IMR-90 (cell line): ENCODE measurements around the gene RPL21. TPM values are rescaled to one million over a fixed set of nuclear protein-coding genes. Genes with fewer than 3 reads are reported as not detected.

Source experiments
- ATAC-seq: fragments of 200-7000 bp; cut with Tn5 transposase; 2 replicates; pipeline ENCODE4 v1.9.1; 2020; ENCODE audit warnings: low read depth, mild to moderate bottlenecking, moderate library complexity
- BruUV-seq: library from RNA; stranded (reverse); fragments of 400-500 nt; replicated peaks from 2 replicates; lab custom pipeline; 2021; lab: Mats Ljungman, UMichigan
- CTCF ChIA-PET: fragments of 300-600 bp; formaldehyde crosslinking; extraction: SDS; loops from one replicate; lab custom pipeline; 2021; ENCODE audit warnings: antibody characterized with exemption; lab: Yijun Ruan, JAX
- POLR2A ChIA-PET: fragments of 300-600 bp; sonication (Branson Sonifier 250); formaldehyde crosslinking; loops from one replicate; lab custom pipeline; 2022; ENCODE audit warnings: antibody characterized with exemption; ENCODE audit not compliant: unreplicated experiment; lab: Charles Lee
- DNase-seq: peaks from one replicate; pipeline ENCODE4 v3.0.0; 2013
- H2AFZ ChIP-seq: replicated peaks from 2 replicates; pipeline ENCODE3; 2013; ENCODE audit warnings: low read length, mild to moderate bottlenecking; ENCODE audit not compliant: poor library complexity
- H2AK5ac ChIP-seq: 2 replicates; pipeline ENCODE4 v1.6.1; 2013; ENCODE audit warnings: low read depth, low read length, inconsistent platforms
- H2AK9ac ChIP-seq: replicated peaks from 2 replicates; pipeline ENCODE3; 2013; ENCODE audit warnings: mild to moderate bottlenecking, low read depth, low read length, moderate library complexity; ENCODE audit not compliant: poor library complexity
- H2BK120ac ChIP-seq: 2 replicates; pipeline ENCODE4 v1.6.1; 2013; ENCODE audit warnings: low read depth, low read length, inconsistent platforms
- H2BK15ac ChIP-seq: 3 replicates; pipeline ENCODE4 v1.6.1; 2013; ENCODE audit warnings: low read depth, low read length, inconsistent platforms
- H2BK20ac ChIP-seq: 2 replicates; pipeline ENCODE4 v1.6.1; 2013; ENCODE audit warnings: low read depth, mild to moderate bottlenecking, inconsistent platforms, low read length, moderate library complexity
- H2BK5ac ChIP-seq: 2 replicates; pipeline ENCODE4 v1.6.1; 2013; ENCODE audit warnings: mild to moderate bottlenecking, low read depth, low read length, inconsistent platforms; ENCODE audit not compliant: poor library complexity, severe bottlenecking
- H3K14ac ChIP-seq: replicated peaks from 2 replicates; pipeline ENCODE4 v1.6.1; 2013; ENCODE audit warnings: low read depth, low read length, inconsistent platforms
- H3K18ac ChIP-seq: 2 replicates; pipeline ENCODE4 v1.6.1; 2013; ENCODE audit warnings: low read depth, low read length, control low read depth
- H3K23ac ChIP-seq: 2 replicates; pipeline ENCODE4 v1.6.1; 2013; ENCODE audit warnings: low read depth, low read length, inconsistent platforms
- H3K27ac ChIP-seq: 2 replicates; pipeline ENCODE4 v1.5.1; 2013; ENCODE audit warnings: mild to moderate bottlenecking, control low read depth, low read length; ENCODE audit not compliant: insufficient read depth
- H3K27me3 ChIP-seq: 2 replicates; pipeline ENCODE4 v1.6.1; 2013; ENCODE audit warnings: low read length; ENCODE audit not compliant: control insufficient read depth, insufficient read depth
- H3K36me3 ChIP-seq: 2 replicates; pipeline ENCODE4 v1.6.1; 2013; ENCODE audit warnings: low read length, mixed read lengths; ENCODE audit not compliant: control insufficient read depth, insufficient read depth
- H3K4ac ChIP-seq: 2 replicates; pipeline ENCODE4 v1.6.1; 2013; ENCODE audit warnings: low read depth, low read length, inconsistent platforms
- H3K4me1 ChIP-seq: 2 replicates; pipeline ENCODE4 v1.6.1; 2013; ENCODE audit warnings: low read length, mixed read lengths; ENCODE audit not compliant: control insufficient read depth, insufficient read depth
- H3K4me2 ChIP-seq: 2 replicates; pipeline ENCODE4 v1.6.1; 2013; ENCODE audit warnings: low read depth, mild to moderate bottlenecking, control low read depth, low read length, moderate library complexity
- H3K4me3 ChIP-seq: 2 replicates; pipeline ENCODE4 v1.5.1; 2013; ENCODE audit warnings: low read depth, mild to moderate bottlenecking, control low read depth, low read length, moderate library complexity; ENCODE audit not compliant: insufficient read depth
- H3K56ac ChIP-seq: 2 replicates; pipeline ENCODE4 v1.6.1; 2013; ENCODE audit warnings: low read length, inconsistent platforms; ENCODE audit not compliant: insufficient read depth; ENCODE audit errors: extremely low read depth
- H3K79me1 ChIP-seq, 2 experiments: 2 replicates each; pipeline ENCODE4 v1.6.1; 2013; ENCODE audit warnings: low read length in 2 of 2, inconsistent platforms in 1 of 2, low read depth in 1 of 2
- H3K9ac ChIP-seq: 2 replicates; pipeline ENCODE4 v1.6.1; 2013; ENCODE audit warnings: low read depth, low read length, control low read depth
- H3K9me1 ChIP-seq: 2 replicates; pipeline ENCODE4 v1.6.1; 2013; ENCODE audit warnings: low read length, inconsistent platforms; ENCODE audit not compliant: insufficient read depth
- H3K9me3 ChIP-seq: 2 replicates; pipeline ENCODE4 v1.6.1; 2013; ENCODE audit warnings: low read length; ENCODE audit not compliant: control insufficient read depth, insufficient read depth
- H4K20me1 ChIP-seq: 2 replicates; pipeline ENCODE4 v1.6.1; 2013; ENCODE audit warnings: low read length, inconsistent platforms; ENCODE audit not compliant: insufficient read depth
- H4K5ac ChIP-seq: 2 replicates; pipeline ENCODE4 v1.6.1; 2013; ENCODE audit warnings: mild to moderate bottlenecking, low read depth, low read length, control low read depth
- H4K8ac ChIP-seq, 2 experiments: 2 replicates each; pipeline ENCODE4 v1.6.1; 2013; ENCODE audit warnings: low read depth in 2 of 2, low read length in 2 of 2, control low read depth in 1 of 2, inconsistent platforms in 1 of 2
- H4K91ac ChIP-seq: 2 replicates; pipeline ENCODE4 v1.6.1; 2013; ENCODE audit warnings: low read depth, low read length, inconsistent platforms; ENCODE audit not compliant: insufficient read depth
- CEBPB ChIP-seq: IDR thresholded peaks from 2 replicates; pipeline ENCODE4 v1.6.1; 2012; ENCODE audit warnings: low read depth, low read length, improper control_type of control experiment
- MAZ ChIP-seq: IDR thresholded peaks from 2 replicates; pipeline ENCODE4 v1.6.1; 2012; ENCODE audit warnings: low read depth, mild to moderate bottlenecking, low read length, improper control_type of control experiment, moderate library complexity, borderline replicate concordance
- NFE2L2 ChIP-seq: fragments of 150-350 bp; IDR thresholded peaks from 2 replicates; pipeline ENCODE4 v1.6.1; 2016; ENCODE audit warnings: low read depth, mild to moderate bottlenecking, low read length
- POLR2A ChIP-seq: IDR thresholded peaks from 2 replicates; pipeline ENCODE4 v1.6.1; 2012; ENCODE audit warnings: mild to moderate bottlenecking, low read depth, low read length
- RAD21 ChIP-seq: IDR thresholded peaks from 2 replicates; pipeline ENCODE4 v1.6.1; 2012; ENCODE audit warnings: low read length, improper control_type of control experiment
- RCOR1 ChIP-seq: IDR thresholded peaks from 2 replicates; pipeline ENCODE4 v1.6.1; 2012; ENCODE audit warnings: mild to moderate bottlenecking, low read length, improper control_type of control experiment; ENCODE audit not compliant: insufficient replicate concordance
- SMC3 ChIP-seq: fragments of 150-350 bp; IDR thresholded peaks from 2 replicates; pipeline ENCODE4 v1.6.1; 2016; ENCODE audit warnings: low read depth, mild to moderate bottlenecking, antibody characterized with exemption, low read length, moderate library complexity
- WGBS, 2 experiments: methylation state at CpG; one replicate each; pipeline versions ENCODE4 v1.1.5 to v1.1.7; 2013; ENCODE audit warnings: missing lambda C conversion rate in 2 of 2; ENCODE audit not compliant: insufficient read length in 1 of 2; ENCODE audit errors: extremely low coverage in 2 of 2; 5-methylcytosine and 5-hydroxymethylcytosine counted together
- dilution Hi-C: fragments of 300-500 bp; cut with HindIII; formaldehyde crosslinking; loops from one replicate; pipeline ENCODE4 v1.14.3; 2018; ENCODE audit warnings: low sequenced_read_pairs; ENCODE audit not compliant: unreplicated experiment
- in situ Hi-C: fragments of 300-500 bp; cut with MboI; formaldehyde crosslinking; loops from 3 replicates; pipeline ENCODE4 v1.14.3; 2019; ENCODE audit warnings: low sequenced_read_pairs, inconsistent platforms, mixed read lengths
- intact Hi-C: fragments of 100-400 bp; cut with micrococcal nuclease; formaldehyde crosslinking; loops from 2 replicates; pipeline ENCODE4 v1.10.0; 2022
- polyA plus RNA-seq, 3 experiments: library from polyadenylated mRNA; depleted of rRNA; stranded (reverse); fragments of >200 nt; gene quantifications; 2 replicates each; pipeline ENCODE4 v1.2.3, GENCODE V29; 2012; ENCODE audit warnings: low replicate concordance in 1 of 3
- total RNA-seq: library from RNA; depleted of rRNA; stranded (reverse); fragments of >200 nt; gene quantifications from 2 replicates; pipeline ENCODE4 v1.2.3, GENCODE V29; 2012
- TF ChIP-seq, protein P1 (sequence below): fragments of 150-350 bp; IDR thresholded peaks from 2 replicates; pipeline ENCODE4 v1.6.1; 2016; ENCODE audit warnings: low read depth, mild to moderate bottlenecking, low read length, moderate library complexity, borderline replicate concordance

Gene RPL21
- total and polyA plus RNA-seq, 2 of the 4 experiments (the other 2 are of a cell fraction), result 912 to 1,160 TPM

- dilution Hi-C loops, result no loop called here
- ChIA-PET CTCF (interaction anchor here (0.6 kb wide), 2 partner anchors 8 to 752 kb away, joined by 6 read pairs; no protein-coding TSS in a partner anchor), POLR2A (interaction anchor here (0.7 kb wide), 1 partner anchor 20 kb away, joined by 11 read pairs; no protein-coding TSS in a partner anchor)
- 40% methylated on average over 1 of the region's 8 CpGs; no CpG with 5 or more reads in 1 of the 2 experiments for WGBS, 2 experiments
- H3K27ac ChIP-seq, result no peak overlapping the region
- no peak overlapping the region for H2BK120ac ChIP-seq
- no peak for DNase-seq
- no peak overlapping the region for H4K91ac ChIP-seq
- H3K23ac ChIP-seq, result no peak overlapping the region
- H3K14ac ChIP-seq, result no peak overlapping the region
- no peak overlapping the region for H2BK5ac ChIP-seq
- H3K27me3 ChIP-seq, result peaks cover 37% of the 10 kb centered on the region
- intact Hi-C loops, result no loop called here
- H3K79me1 ChIP-seq, result no peaks in the 10 kb centered on the region
- H2BK20ac ChIP-seq, result no peak overlapping the region
- TF ChIP-seq, protein P1, sequence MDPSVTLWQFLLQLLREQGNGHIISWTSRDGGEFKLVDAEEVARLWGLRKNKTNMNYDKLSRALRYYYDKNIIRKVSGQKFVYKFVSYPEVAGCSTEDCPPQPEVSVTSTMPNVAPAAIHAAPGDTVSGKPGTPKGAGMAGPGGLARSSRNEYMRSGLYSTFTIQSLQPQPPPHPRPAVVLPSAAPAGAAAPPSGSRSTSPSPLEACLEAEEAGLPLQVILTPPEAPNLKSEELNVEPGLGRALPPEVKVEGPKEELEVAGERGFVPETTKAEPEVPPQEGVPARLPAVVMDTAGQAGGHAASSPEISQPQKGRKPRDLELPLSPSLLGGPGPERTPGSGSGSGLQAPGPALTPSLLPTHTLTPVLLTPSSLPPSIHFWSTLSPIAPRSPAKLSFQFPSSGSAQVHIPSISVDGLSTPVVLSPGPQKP, result no peak
- TF ChIP-seq MAZ, result no peak
- no peak for TF ChIP-seq RAD21
- no peak for TF ChIP-seq NFE2L2
- no peak for TF ChIP-seq CEBPB
- TF ChIP-seq POLR2A, result no peak
- no peak for TF ChIP-seq RCOR1
- TF ChIP-seq SMC3, result no peak
- no peak overlapping the region for H4K8ac ChIP-seq
- no peaks in the 10 kb centered on the region for H3K9me1 ChIP-seq
- H3K4me1 ChIP-seq, result no peaks in the 10 kb centered on the region; the same call in 1 of the 2 replicates
- H2BK15ac ChIP-seq, result no peak overlapping the region
- no peak overlapping the region for H2AK5ac ChIP-seq
- no peak overlapping the region for H3K18ac ChIP-seq
- no peaks in the 10 kb centered on the region; the same call in 1 of the 2 replicates for H3K9me3 ChIP-seq
- no peak for ATAC-seq
- H2AK9ac ChIP-seq, result no peak overlapping the region
- no peak overlapping the region for H3K4ac ChIP-seq
- no TSS peak for BruUV-seq
- H3K36me3 ChIP-seq, result no peaks in the 10 kb centered on the region
- H4K20me1 ChIP-seq, result no peaks in the 10 kb centered on the region
- H3K9ac ChIP-seq, result no peak overlapping the region
- in situ Hi-C loops, result no loop called here
- H3K4me2 ChIP-seq, result no peak overlapping the region
- no peak overlapping the region for H3K56ac ChIP-seq
- no peak overlapping the region for H4K5ac ChIP-seq
- H3K4me3 ChIP-seq, result no peak overlapping the region
- H2AFZ ChIP-seq, result no peak overlapping the region
Measured at GRCh38 chr13:27293076-27293691, 41.8 kb downstream of the RPL21 start.
